Measurements from ENCODE around the gene LYPD8.
"Not testable (repeated sequence)": the region's sequence is repeated elsewhere in the genome, so short reads cannot be mapped to it uniquely, and the experiment has no call there.

LYPD8 gene, protein sequence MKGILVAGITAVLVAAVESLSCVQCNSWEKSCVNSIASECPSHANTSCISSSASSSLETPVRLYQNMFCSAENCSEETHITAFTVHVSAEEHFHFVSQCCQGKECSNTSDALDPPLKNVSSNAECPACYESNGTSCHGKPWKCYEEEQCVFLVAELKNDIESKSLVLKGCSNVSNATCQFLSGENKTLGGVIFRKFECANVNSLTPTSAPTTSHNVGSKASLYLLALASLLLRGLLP

DNA sequence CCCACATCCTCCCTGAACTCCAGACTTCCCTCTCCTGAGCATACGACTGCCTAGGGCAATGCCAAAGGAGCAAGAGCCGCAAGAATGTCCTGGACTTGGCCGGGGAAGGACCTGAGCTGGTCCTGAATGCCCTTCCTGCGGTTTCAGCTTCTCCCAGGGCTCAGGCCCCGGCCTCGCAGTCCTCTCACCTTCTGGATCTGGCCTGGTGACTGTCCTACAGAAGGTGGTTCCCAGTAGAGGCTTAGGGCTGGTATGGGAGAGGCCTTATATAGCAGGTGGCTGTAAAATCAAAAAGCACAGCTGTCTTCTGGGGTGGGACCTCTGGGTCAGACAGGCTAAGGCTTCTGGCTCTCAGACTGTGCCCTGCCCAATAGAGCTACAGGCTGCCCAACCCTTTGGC is at the start of gene LYPD8:
TSS of gene LYPD8 (minus strand) at position 243 of the 400 bp plus-strand sequence. CDS start 4,678 bp downstream, outside the sequence.
- no peak for DNase-seq

DNA sequence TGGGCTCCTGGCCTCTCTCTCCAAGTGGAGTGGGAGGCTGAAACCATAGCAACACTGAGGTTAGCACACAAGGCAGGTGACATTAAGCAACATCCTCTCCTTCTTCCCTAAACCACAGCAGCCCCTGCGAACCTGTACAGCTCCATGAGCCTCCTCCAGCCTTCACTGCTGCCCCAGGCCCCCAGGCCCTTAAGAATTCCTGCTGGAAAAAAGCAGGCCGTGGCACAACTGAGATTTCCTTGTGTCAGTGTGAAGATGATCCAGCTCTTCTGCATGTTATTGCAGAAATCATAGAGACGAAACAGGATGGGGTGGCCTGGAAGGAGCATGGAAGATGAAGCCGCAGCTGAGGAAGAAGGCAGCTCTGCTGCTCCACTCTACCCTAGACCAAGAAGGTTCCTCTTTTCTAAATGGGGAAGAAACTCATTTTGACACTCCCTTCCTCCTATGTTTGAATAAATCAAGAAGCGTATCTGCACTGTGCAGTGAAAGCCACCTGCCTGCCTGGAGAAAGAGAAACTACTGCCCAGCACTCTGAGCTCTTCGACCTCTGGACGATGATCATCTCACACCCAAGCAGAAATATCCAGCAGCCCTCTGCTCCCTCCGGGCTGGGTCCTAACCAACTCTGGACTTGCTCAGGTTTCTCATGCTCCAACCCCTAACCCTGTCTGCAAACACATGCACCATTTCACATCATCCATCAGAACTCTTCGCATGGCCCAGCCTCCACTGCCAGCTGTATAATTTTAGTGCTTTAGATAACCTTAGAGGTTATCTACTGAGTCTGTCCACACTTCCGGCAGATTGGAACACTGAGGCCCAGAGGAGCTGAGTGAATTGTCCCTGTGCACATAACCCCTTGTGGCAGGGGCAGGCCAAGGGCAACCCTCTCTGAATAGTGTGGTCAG is 49.5 kb upstream of the LYPD8 start:
- no peak for DNase-seq

DNA sequence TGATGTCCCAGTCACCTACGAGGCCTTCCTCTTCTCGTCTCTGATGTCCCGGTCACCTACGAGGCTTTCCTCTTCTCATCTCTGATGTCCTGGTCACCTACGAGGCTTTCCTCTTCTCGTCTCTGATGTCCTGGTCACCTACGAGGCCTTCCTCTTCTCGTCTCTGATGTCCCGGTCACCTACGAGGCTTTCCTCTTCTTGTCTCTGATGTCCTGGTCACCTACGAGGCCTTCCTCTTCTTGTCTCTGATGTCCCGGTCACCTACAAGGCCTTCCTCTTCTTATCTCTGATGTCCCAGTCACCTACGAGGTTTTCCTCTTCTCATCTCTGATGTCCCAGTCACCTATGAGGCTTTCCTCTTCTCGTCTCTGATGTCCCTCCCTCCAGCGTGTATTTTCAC is 47.9 kb upstream of the LYPD8 start:
- not testable (repeated sequence) for DNase-seq

DNA sequence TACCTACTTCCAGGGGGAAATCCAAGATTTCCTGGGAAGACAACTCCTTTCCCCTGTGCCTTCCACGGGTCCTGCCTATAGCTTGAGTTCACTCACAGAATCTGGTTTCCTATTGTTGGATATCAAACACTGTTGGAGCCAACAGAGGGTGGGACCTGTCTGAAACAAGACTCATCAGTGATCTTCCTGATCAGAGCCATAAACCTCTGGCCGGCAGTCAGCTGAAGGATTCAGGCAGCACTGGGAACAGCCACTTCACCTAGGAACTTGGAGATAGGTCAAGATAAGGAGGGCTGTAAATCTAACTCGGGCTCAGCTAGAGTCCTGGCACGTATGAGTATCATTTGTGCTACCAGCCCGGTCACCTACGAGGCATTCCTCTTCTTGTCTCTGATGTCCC is 46.9 kb upstream of the LYPD8 start:
- DNase-seq = no peak

DNA sequence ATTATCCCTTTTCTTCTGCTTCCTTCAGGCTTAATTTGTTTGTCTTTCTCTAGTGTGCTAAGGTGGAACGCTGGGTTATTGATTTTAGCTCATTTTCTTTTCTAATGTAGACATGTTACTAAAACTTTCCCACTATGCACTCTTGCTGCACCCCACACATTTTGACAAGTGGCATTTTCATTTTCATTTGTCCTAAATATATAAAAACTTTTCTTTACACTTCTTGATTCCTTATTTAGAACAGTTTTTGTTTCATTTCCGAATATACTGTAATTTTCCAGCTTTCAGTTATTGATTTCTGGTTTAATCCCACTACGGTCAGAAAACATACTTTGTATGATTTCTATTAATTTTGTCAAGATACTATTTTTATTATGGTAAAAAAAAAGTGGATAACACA is 44.9 kb upstream of the LYPD8 start:
- no peak for DNase-seq

DNA sequence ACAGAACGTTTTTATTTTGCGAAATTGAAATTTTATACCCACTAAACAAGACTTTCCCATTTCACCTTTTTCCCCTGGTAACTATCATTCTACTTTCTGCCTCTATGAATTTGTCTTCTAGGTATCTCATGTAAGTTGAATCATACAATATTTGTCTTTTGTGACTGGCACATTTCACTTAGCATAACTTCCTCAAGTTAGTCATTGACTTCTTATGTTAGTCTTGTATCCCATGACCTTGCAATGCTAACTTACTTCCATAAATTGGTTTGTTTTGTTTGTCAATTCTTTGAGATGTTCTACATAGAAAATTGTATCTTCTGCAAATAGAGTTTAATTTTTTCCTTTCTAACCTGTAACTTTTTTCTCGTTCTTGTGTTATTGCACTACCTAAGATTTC is 43.2 kb upstream of the LYPD8 start:
- DNase-seq = no peak

DNA sequence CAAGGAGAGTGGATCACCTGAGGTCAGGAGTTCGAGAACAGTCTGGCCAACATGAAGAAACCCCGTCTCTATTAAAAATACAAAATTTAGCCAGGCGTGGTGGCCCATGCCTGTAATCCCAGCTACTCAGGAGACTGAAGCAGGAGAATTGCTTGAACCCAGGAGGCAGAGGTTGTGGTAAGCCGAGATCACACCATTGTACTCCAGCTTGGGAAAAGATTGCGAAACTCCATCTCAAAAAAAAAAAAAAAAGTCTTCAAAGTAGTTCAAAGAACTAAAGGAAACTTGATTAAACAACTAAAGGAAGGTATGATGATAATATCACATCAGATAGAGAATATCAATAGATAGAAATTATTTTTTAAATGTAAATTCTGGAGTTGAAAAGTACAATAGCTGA is 39.1 kb upstream of the LYPD8 start:
- DNase-seq = not testable (repeated sequence)

DNA sequence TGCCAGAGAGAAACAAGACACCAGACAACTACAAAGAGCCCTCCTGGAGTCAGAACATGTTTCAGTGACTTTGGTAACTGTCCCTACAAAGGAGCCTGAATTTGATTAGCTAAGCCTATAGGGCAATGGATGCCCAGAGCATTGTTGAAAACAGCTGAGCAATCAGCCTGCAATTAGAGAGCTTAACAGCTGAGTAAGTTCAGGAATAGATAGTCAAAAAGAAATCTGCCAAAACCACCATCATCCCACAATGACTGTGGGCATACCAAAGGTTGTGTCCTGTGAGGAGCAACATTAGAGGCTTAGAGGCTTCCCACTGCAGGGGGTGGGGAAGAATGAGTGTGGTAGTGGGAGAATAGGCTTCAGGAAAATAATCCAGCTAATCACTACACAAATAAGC is 38.0 kb upstream of the LYPD8 start:
- DNase-seq = no peak

DNA sequence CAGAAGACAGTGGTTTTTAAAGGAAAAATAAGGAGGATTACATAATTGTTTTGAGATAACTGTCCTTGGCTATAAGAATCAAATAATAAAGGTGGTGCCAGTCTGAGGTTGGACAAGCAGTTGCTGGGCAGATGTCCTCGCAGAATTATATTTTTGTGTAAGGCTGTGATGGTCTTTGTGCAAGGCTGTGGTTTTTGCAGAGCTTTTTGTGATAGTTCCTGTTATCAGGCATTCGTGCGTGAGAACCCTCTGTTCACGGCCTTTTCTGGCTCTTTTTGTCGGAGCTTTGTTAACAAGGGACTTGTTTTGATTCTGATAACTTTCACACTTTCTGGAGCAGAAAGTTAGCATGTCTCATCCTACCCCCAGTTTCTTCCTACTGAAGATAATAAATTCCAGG is 36.8 kb upstream of the LYPD8 start:
- DNase-seq = no peak

DNA sequence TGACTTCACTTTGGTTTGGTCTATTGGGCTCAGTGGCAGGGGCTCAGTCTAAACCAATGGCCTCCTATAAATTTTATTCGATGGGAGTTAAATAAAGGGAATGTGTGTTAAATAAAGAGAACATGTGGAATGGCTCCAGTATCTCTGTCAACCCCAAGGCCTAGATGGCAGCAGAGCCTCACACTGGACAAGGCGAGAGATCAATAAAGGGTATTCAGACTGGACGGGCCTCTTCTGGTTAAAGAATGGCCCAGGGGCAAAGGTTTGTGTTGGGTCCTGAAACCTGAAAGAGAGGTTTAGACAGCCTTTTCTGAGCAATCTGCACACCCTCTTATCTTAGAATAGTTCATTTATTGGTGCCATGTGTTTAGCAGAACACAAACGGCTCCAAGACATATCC is 35.5 kb upstream of the LYPD8 start:
- no peak for DNase-seq

DNA sequence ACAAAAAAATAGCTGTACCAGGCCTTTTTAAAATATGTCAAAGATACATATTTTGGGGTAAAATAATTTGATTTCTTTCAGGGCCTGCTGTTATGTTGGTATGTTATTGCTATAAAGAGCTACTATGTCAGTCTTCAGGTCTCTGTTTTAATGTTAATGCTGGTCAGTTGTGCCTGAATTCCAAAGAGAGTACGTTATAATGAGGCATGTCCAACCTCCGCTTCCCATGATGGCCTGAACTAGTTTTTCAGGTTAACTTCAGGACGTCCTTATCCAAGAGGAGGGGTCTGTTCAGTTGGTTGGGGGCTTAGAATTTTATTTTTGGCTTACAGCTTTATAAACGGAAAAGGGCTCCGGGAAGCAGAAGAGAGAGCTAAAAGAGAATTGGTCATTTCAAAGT is 34.9 kb upstream of the LYPD8 start:
- DNase-seq = no peak

DNA sequence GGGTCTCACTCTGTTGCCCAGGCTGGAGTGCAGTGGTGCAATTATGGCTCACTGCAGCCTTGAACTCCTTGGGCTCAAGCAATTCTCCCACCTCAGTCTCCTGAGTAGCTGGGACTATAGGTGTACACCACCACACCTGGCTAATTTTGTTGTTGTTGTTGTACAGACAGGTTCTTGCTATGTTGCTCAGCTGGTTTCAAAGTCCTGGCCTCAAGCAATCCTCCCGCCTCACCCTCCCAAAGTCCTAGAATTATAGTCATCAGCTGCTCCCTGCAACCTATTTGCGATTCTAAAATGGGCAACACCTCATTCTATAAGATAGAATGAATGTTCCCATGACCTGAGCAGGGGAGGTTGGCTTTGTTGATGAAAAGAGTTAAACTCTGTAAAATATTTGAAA is 33.8 kb upstream of the LYPD8 start:
- DNase-seq = not testable (repeated sequence)

DNA sequence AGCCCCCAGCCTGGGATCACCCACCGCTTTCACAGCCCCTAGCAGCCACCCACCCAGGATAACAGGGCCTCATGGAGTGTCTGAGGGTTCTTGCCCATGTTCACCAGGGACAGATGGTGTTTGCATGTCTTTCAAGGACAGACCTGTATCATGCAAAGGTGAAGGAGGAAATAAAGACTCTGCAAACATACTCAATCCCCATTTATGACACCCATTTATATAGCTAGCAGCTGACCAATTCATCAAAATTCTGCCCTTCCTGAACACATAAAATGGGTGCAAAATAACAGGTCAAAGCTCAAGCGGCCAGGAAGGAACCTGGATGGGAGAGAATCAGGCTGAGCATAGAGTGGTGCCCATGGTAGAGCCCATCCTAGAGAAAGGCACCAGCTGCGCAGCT is 32.8 kb upstream of the LYPD8 start:
- no peak for DNase-seq

DNA sequence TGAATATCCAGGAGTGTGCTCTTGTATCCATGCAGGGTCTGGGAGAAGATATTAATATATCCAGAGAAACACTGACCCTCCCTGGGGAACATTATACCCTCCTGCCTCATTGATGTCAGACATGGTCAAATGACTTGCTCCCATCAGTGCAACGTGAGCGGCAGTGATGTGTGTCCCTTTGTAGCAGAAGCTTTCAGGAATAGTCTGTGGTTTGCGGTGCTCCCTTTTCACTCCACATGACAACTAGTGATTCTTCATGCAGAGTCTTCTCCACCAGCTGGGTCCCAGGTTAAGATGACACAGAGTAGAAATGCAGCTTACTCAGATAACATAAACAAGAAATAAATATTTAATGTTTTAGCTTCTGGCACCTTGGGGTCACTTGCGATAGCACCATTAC is 31.9 kb upstream of the LYPD8 start:
- DNase-seq = no peak

DNA sequence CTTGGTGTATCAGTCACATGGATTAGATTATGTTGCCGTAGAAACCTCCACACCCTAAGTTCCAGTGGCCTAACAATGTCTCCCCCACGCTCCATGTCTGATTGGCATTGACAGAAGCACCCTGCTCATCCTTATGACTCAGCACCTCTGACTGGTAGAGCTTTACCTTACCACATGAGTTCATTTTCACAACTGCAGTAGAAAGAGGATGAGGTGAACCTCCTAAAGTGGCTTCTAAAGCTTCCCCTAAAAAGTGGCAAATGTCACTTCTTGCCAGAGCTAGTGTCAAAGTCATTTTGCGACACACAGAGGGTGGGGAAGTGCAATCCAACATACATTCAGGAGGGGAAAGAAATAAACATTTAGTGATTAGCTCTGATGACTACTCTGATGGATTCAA is 30.6 kb upstream of the LYPD8 start:
- no peak for DNase-seq

DNA sequence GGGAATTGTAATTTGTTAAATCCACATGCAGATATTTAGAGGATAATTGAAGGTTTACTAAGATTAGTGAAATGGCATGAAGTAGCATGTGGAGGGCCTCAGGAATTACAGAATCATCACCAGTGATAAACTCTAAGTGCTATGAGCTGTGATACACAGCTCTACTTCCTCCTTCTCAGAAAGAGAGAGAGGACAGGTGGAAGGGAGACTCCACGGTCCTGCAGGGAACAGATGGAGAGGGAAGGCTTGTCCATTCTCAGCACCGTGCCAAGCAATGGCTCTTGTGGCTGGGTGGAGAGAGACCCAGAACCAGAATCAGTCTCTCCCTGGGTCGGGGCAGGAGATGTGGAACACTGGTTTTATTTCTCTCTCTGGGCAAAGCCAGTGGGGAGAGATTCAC is 27.8 kb upstream of the LYPD8 start:
- no peak for DNase-seq

DNA sequence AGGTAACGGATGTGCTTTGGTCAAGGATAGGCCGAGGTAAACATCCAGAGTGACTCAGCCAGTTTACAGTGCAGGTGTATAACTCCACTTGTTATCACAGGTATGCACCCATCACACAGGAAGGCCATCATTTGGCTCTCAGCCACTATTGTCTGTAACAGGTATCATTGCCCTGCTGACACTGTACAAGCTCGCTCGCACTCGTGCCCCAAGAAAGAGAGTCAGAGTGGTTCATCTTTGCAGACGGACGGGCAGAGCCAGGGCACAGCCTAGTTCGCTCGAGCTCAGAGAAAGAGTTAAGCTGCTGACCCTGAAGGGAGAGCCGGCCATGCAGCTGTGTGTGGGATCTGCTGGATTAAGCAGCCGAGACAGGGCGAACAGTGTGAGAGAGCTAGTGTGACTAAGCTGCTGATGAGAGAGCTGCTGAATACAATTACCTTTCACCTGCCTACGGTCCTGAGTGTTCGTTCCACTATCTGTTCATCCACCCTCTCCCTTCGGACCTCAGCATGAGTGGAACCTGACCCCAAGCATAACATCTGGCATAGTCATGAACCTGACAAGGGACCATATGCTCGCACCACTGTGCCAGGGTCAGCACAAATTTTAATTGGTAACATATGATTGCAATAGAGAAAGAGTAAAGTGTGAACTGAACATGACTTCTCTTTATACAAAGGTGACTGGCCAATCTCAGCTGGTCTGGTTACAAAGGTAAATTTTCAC is 27.0 kb upstream of the LYPD8 start:
- DNase-seq = no peak

DNA sequence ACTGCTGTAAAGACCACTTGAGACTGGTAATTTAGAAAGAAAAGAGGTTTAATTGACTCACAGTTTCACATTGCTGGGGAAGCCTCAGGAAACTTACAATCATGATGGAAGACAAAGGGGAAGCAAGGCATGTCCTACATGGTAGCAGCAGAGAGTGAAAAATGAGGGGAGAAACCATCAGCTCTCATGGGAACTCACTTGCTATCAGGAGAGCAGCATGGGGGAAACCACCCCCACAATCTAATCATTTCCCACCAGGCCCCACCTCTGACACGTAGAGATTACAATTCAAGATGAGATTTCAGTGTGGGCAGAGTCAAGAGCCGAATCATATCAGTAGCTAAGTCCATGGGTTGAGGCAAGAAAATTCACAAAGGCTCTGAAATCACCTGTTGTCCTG is 23.8 kb upstream of the LYPD8 start:
- no peak for DNase-seq

DNA sequence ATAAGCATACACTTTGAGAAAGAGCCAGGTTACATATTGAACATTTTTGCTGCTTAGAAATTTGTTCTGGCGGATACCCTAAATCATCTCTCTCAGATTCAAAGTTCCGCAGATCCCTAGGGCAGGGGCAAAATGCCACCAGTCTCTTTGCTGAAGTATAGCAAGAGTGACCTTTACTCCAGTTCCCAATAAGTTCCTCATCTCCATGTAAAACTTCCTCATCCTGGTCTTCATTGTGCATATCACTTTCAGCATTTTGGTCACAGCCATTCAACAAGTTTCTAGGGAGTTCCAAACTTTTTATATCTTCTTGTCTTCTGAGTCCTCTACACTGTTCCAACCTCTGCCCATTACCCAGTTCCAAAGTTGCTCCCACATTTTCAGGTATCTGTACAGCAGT is 23.3 kb upstream of the LYPD8 start:
- no peak for DNase-seq

DNA sequence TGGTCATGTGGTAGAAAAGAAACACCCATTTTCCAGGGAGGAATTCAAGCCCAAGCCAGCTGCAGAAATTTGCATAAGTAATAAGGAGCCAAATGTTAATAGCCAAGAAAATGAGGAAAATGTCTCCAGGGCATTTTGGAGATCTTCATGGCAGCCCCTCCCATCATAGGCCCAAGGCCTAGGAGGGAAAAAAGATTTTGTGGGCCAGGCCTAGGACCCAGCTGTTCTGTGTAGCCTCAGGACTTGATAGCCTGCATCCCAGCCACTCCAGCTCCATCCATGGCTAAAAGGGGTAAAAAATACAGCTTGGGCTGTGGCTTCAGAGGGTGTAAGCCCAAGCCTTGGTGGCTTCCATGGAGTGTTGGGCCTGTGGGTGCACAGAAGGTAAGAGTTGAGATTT is 21.4 kb upstream of the LYPD8 start:
- no peak for DNase-seq

DNA sequence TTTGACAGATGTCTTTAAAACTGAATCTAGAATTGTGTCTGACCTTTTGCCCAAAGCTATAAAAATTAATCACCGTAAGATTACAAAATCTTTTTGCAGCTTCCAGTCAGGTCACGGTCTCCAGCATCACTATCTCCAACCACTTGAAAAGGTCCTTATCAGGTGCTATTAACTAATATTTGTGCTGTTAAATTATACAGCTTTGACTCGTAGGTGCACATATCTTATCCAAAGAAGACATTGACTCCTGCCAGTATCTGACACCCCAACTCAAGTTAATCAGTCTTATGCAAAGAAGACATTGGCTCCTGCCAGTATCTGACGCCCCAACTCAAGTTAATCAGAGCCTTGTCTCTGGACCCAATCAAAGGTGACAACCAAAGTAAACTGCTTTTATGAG is 19.9 kb upstream of the LYPD8 start:
- DNase-seq = no peak

DNA sequence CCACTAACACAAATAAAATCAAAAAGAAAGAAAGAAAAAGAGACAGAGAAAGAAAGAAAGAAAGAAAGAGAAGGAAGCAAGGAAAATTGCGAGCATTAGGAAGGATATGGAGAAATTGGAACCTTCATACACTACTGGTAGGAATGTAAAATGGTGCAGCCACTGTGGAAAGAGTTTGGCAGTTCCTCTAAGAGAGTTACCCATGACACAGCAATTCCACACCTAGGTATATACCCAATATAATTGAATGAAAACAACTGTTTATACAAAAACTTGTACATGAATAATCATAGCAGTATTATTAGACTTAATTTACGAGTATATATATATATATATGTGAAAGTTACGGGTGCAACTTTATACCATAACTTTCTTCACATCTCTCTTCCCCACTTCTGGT is 4.1 kb upstream of the LYPD8 start:
- no peak for DNase-seq

DNA sequence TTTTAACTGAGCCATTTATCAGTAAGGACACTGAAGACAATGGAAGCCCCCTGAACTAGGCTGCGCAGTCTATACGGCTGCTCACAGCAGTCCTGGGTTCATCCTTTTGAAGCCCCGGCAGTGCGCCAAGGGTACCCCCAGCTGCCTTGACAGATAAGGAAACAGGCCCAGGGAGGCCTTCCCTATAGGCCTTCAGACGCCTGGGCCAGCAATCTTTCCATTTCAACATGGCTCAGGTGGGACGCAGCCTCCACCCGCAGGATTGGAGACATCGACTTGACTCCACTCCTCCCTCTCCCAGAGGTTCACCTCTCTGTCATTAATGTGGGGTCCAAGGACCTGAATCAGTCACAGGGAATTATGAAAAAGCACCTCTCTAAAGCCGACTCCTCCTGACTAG is 2.8 kb upstream of the LYPD8 start:
- no peak for DNase-seq

DNA sequence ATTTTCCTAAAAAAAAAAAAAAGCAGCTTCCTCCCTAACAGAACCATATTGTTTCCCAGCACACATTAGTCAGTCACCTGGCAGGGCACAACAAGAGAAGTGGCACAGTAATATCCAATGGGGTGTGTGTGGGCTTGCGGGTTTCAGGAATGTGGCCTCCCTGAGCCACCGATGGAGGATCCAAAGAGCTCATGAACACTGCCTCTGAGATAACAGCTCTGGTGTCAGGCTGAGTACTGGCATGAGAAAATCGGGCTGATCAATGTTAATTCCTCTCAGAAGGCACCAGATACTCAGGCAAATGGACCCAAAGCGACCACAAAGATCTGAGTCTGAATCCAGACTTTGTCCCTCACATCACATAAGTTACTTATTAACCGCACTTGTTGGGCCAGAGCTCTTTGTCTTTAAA is 2.2 kb upstream of the LYPD8 start:
- DNase-seq = no peak
